SKM-1 (cell line): ENCODE measurements around the gene KAT2A.

Source experiments
- DNase-seq: peaks from one replicate; lab custom pipeline; 2025; ENCODE audit not compliant: unreplicated experiment; lab: John Stamatoyannopoulos, UW

KAT2A gene

GRCh38 chr17:42116705-42117396 lies 4.3 kb downstream of the KAT2A start:
- DNase-seq = peak; percentile 67

- DNase-seq = no peak
These were observed 7.0 kb downstream of the KAT2A start for GRCh38 chr17:42114118-42114517.

GRCh38 chr17:42113293-42114069 lies 7.7 kb downstream of the KAT2A start:
- no peak for DNase-seq

GRCh38 chr17:42112552-42113176 lies 8.5 kb downstream of the KAT2A start, which contains the start of gene DHX58:
Gene DHX58, minus strand, starts transcription at chr17:42112714. Its CDS starts 822 bp downstream, at chr17:42111892.
- DNase-seq = peak; percentile 76

- DNase-seq = no peak
These were observed 9.2 kb downstream of the KAT2A start for GRCh38 chr17:42111871-42112551.

- no peak for DNase-seq
These were observed 9.9 kb downstream of the KAT2A start for GRCh38 chr17:42111265-42111636.

- no peak for DNase-seq
These were observed 10.6 kb downstream of the KAT2A start for GRCh38 chr17:42110301-42111264.

- DNase-seq = no peak
These were observed 12.1 kb downstream of the KAT2A start for GRCh38 chr17:42109086-42109485.

GRCh38 chr17:42107597-42108576 lies 13.3 kb downstream of the KAT2A start:
- DNase-seq = no peak

- no peak for DNase-seq
These were observed 14.0 kb downstream of the KAT2A start for GRCh38 chr17:42107124-42107523.

GRCh38 chr17:42106009-42106408 lies 15.2 kb downstream of the KAT2A start:
- DNase-seq = no peak

- DNase-seq = no peak
These were observed 16.9 kb downstream of the KAT2A start for GRCh38 chr17:42104264-42104663.

GRCh38 chr17:42103221-42103954 lies 17.8 kb downstream of the KAT2A start:
- no peak for DNase-seq

GRCh38 chr17:42101513-42102292 lies 19.5 kb downstream of the KAT2A start:
- DNase-seq = peak; percentile 52

GRCh38 chr17:42098730-42099399 lies 22.3 kb downstream of the KAT2A start:
- no peak for DNase-seq

GRCh38 chr17:42097691-42098631 lies 23.2 kb downstream of the KAT2A start, which contains the start of gene ZNF385C:
Gene ZNF385C, minus strand, starts transcription at chr17:42098473. Its CDS starts 35,417 bp downstream, at chr17:42063056.
- no peak for DNase-seq
